Measurements from ENCODE around the gene CKLF.
"Not testable (repeated sequence)": the region's sequence is repeated elsewhere in the genome, so short reads cannot be mapped to it uniquely, and the experiment has no call there.

Gene CKLF

DNA sequence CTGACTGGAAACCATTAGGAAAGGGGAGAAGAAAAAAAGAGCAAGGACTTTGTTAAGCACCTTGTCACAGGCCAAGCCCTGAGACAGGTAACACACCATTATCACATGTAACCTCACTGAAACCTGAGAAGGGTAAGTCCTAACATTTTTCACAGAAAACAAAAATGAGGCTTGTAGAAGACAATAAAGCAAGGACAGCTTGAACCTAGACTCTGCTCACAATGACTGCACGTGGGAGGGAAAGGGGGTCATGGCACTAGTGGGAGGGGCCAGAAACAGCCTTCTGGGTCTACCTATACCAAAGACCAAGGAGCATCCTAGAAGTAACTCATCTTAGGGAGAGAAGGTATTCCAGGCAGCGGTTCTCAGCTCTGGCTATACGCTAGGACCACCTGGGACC is 10.0 kb upstream of the CKLF start:
- ATAC-seq (no peak), DNase-seq (no peak)

DNA sequence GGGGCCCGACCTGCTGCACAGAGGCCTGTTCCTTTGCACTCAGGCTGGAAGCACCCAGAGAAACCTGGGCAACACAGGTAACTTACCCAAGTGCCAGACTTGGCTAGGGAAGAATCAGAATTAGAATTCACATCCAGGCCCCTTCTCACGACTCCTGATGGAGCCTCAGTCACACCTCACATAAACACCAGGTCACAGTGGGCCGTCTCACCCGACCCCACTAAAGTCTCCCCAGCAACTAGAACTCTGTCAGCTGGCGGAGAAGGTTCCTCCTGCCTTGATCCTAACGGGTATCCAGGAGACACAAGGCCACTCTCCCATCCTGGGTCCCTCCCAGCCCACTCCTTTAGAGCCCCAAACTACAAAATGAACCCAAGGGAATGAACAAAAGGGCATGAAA is 8.8 kb upstream of the CKLF start:
- ATAC-seq (no peak), DNase-seq (no peak)

DNA sequence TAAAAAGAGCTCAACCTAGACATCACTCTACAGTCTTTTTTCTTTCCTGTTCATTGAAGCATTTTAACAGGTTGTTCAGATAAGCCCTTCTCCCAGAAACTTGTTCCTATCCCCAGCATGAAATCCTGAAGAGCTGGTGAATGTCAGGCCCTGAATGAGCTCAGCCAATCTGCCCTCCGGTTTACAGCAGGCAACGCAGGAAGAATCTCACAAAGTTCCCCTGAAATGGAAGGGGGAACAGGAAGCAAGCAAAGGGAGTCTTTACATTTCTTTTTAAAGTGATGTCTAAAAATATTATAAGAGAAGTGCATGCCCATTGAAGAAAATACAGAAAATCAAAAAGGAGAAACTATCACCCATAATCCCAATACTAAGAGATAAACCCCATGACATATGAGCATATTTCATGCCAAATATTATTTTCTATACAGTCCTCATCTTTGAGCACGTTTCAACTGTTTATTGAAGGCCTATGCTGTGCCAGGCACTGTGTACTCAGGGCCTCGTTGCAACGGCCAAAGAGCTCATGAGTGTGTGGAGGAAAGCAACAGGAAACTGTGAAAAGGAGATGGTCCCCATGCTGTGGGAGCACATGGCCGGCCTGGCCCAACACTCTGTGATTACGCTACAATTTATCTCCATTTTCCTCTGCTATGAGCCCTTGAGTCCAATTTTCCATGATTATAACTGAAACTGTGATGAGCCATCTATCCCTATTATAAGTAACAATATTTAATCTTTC is 8.2 kb upstream of the CKLF start:
- DNase-seq (no peak), ATAC-seq (no peak)

DNA sequence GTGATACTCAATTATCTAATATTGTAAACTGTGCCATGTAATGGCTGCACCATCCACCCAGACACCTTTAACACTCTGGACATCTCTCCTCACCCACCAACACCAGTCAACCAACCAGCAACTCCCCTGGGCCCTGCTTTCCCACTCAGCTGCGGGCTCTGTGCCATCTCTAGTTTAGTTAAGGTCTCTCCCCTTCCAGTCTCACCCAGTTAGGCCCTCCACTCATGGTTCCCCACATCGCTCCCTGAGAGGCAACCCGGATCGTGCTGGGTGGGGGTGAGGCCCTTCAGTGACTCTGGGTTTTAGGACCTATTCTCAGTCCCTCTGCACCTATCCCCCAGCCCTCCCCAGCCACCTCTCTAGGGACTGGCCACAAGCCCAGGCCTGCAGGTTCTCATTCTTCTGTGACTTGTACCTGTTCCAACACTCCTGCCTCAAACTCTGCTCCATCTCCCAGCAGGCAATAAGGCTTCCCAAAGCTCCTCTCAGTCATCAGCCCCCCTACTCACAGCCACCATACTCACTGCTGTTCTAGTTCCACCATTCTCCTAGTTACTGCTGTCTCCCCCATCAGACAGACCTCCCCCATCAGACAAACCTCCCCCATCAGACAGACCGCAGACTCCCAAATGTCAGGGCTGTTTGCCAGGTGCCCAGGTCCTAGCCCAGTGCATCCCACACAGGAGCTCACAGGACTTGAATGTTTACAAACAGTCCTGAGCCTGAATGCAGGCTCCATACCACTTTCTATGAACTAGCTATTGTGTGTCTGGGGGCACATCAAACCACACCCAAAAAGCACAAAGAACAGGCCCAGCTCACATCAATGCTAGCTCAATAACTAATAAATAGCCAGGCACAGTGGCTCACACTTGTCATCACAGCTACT is 5.0 kb upstream of the CKLF start:
- DNase-seq = no peak
- no peak for ATAC-seq

DNA sequence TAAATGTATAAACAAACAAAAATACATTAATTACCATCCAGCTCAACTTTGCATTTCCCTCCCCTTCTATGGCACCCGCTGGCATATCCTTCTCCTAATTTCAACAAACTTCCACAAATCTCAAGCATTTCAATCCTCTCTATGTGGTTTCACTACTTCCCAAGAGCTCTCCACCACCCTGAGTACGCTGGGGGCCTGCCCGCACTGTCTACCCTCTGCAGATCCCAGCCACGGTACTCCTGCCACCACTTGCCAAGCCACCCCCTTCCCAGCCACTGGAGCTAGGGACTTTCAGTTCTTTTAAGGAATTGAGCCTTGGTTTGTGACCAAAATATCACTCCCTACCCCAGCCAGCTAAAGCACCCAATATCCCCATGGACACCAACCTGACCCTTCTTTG is 4.3 kb upstream of the CKLF start:
- ATAC-seq = no peak
- DNase-seq = no peak

DNA sequence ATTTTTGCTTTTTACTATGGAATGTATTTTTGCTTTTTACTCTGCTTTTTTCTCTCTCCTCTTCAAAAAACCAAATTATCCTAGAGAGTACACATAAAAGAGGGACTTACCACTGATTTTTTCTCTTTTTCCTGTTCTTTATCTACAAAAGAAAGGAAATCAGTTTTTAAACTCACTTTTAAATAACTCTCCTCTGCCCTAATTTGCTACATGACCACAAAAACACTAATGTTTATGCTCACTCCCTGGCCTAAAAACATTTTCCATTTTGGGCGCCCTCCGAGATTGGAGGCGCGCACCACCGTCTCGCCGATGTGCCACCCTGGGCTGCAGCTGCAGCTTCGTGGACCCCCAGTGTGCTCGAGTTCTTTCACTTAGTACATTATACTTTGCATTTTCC is 3.5 kb upstream of the CKLF start:
- ATAC-seq (no peak), DNase-seq (no peak)

DNA sequence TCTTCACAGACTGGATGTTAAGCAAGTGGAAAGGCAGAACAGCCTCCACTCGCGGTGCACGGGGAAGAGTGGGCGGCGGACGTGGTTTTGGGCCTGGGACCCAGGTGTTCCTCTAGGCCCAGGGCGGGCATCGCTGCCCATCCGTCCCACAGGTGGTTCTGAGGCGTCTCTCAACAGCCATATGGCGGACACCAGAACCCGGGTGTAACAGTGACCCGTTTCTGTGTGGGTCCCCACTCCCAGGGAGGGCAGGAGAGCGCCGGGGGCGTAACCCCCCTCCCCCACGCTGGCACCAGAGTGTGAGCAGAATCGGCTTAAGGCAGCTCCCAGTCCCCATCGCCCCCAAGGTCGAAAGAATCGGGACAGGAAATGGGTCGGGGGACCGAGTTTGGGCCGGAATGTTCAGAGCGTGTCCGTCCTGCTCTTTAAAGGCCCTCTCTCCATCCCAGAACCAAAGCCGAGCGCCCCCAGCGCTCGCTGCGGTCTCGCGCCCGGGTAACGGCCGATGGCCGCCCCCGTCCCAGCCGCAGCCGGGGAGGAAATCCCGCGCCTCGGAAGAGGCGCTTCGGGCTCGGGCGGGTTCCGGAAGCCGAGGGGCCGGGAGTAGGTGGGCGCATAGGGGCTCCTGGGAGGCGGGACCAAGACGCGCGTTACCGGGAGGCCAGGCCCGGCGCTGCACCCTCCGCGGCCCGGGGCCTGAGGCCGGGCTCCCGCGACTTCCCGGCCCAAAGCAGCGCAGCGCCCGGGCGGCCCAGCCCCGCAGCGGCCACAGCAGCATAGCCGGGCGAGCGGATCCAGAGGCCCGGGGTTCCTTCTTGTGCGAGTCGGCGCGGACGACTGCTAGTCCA is 2.9 kb upstream of the CKLF start, which contains the start of gene TK2:
TSS of gene TK2 (minus strand) at position 839 of the 848 bp plus-strand sequence. CDS start at position 778, 61 bp downstream.
- DNase-seq (peak; percentile 84), ATAC-seq (peak; percentile 67)

DNA sequence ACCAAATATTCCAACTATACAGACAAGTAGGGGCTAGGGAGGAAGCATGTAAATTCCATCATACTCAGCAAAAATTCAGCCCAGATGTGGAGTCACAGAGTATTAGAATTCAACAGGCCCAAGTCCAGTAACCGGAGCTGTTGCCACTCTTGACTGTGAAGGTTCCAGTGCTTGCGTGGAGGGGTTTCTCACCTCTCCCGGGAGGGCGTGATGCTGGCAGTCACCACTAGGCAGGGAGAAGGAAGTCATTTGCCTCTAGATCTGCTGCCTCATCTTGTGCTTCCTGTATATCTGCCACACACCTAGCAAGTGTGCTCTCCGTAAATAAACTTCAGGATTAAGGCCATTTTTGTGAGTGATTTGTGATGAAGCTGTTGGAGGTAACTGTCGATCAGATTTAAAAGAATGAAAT is 1.0 kb upstream of the CKLF start:
- peak; percentile 67 for DNase-seq
- peak; percentile 25 for ATAC-seq

DNA sequence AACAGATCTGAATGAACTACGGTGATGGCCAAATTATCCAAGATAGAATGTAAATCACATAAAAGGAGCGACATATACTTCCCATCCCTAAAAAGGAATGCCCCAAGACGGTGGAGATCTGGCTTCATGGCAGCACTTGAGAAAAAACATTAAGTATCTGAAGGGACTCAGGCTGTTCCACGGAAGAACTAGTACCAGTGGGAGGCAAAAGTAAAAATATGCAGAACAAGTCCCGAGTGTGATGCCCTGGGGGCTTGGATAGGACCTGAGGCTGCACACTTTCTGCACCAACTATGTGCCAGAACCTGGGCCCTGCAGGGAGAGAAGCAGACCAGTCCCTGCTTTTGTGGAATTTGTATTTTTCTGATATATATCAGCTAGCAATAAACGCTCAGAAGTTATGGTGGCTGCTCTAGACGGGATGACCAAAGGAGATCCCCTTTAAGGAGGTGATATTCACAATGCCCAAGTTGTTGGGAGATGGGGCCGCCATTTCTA is 539 bp upstream of the CKLF start:
- DNase-seq = no peak
- no peak for ATAC-seq

DNA sequence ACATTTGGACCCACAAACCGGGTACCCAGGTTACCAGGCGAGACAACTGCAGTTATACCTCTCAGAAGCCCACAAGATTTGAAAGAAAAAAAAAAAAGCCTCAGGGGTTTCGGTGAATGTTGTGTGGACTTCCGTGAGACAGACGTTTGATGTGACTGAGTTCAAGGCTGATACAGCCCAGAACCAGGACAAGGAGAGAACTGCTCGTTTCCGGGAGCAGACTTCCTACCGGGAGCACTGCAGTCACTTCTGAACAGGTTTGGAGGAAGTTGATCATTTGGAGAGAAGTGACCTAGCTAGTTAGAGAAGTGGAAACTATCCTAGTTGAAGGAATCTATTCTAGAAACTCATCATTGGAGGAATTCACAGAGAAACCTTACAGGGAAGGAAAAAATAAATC is 847 bp downstream of the CKLF start:
- ATAC-seq (no peak), DNase-seq (no peak)

DNA sequence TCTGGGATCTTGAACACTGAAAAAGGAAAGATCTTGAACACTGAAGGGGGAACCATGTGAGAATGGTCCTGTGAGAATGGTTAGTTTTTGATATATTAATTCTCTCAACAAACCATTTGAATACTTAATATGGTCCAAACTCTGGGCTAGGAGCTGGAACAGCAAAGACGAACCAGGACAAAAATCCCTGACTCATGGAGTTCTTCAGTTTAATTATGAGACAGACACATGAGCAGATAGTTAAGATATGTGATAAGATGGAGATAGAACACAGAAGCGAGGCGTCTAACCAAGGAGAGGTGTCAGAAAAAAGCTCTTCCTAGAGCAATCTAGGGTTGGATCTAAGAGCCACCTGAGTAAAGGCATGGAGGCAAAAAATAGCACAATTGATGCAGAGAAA is 1.6 kb downstream of the CKLF start:
- ATAC-seq = no peak
- DNase-seq = no peak

DNA sequence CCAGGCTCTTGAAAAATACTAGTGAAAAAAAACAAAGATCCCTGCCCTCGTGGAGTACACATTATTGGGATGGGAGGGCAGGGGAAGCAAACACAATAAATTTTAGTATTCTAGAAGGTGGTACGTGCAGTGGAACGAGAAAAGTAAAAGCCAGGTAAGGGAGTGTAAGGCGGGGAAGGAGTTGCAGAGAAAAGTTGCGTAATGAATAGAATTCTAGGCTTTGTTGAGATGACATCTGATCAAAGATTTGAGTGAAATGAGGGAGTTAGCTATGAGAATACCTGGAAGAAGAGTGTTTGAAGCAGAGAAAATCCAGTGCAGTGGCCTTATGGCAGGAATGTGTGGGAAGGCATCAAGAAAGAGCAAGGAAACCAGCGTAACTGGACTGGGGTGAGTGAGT is 2.1 kb downstream of the CKLF start:
- DNase-seq = no peak
- ATAC-seq = no peak

DNA sequence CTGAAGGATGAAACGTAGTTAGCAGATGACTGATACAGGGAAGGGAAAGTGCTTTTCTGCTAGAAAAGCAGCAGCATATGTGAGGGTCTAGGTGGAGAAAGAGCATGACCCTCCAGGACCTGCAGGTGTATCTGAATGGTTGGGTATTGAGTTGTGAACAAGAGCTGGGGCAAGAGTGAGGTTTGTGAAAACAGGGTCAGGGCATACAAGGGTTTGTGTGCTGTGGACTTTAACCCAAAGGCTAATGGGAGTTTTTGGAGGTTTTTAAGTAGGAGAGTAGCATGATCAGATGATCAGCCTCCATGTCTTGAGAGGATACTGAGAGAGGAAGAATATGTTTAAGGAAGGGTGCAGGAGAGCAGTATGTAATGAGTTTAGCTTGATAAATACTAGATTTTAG is 7.7 kb downstream of the CKLF start:
- DNase-seq (no peak), ATAC-seq (no peak)

DNA sequence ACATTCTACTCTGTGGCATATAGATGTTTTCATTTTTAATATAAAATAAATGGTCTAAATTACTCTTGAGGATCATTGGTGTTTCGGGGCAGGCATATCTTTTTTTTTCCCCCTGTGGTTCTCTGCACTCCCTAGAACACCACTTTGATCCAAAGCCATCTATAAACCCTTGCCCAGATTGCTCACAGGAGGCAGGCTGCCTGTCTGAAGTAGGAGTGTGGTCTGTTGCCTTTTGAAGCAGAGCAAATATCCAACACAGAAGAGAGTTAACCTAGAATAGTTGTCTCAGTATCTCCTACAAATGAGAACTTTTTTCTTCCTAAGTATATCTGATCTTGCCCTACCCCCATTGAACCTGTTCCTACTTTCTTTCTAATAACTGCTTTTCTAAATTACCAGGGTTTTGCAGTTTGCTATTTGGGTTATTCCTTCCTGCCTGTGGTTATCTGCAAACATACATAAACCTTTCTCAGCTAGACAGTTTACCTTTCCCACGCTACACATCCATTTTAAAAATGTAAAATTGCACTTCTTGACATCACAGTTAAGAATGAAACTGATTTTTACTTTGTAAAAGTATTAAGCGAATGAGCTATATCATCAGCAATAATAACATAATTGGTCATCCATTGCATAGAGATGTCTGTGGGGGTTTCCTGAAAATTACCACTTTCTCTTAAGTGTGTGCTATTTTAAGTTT is 9.2 kb downstream of the CKLF start:
- DNase-seq (no peak), ATAC-seq (no peak)

DNA sequence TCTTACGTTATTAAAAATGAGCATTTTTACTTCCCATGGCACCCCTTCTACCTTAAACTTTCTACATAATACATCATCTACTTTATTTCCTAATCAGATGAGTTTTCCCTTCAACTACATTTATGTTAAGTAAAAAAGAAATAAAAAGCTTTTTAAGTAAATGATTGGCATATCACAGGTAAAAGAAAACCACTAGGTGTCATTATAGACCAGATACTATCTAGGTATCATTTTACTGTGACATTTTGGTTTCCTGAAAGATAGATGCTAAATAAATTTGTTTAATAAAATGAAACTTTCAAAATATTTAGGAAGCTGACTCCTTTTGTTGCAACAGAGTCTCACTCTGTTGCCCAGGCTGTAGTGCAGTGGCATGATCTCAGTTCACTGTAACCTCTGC is 10.0 kb downstream of the CKLF start:
- no peak for DNase-seq
- no peak for ATAC-seq

DNA sequence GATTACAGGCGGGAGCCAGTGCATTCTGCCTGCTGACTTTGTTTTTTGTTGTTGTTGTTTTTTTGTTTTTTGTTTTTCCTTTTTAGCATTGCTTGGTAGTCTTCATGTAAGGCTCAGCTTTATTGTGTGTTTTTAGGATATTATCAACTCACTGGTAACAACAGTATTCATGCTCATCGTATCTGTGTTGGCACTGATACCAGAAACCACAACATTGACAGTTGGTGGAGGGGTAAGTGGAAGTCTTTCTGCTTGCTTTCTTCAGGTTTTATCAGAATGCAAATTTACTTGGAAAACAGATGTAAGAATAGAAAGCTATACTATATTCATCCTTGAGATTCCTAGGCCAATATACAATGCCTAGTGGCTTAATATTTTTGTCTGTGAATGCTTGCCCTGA is 10.6 kb downstream of the CKLF start:
- DNase-seq (no peak), ATAC-seq (no peak)

DNA sequence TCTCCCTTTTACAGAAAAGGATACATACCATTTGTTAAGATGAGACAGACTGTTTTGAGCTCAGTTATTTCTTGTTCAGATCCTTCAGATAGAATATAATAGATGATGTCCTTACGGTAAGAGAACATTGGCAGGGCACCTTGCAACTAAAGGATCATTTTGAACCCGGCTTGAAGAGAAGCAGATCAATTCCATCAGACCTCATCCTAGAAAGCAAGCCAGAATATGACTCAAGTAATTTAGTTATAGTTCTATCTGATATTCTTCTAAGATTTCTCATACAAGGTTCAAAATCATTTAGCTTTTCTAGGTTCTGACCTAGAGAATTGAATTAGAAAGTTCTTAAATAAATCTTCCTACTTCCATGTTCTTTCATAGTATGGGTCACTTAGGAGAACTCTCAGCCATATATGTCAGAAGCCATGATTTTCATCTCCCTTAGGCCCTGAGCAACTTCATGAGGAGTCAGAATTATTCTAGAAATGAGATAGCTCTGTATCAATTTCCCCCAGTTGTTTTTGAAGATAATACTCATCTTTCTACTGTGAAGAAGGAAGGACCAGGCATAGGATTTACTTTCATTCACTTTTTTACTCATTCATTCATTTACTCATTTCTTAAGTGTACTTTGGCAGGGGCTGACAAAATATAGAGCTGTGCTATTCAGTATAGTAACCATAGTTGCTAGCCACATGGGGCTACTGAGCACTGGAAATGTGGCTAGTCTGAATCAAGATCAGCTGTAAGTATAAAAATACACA is 11.4 kb downstream of the CKLF start:
- peak; percentile 78 for ATAC-seq

DNA sequence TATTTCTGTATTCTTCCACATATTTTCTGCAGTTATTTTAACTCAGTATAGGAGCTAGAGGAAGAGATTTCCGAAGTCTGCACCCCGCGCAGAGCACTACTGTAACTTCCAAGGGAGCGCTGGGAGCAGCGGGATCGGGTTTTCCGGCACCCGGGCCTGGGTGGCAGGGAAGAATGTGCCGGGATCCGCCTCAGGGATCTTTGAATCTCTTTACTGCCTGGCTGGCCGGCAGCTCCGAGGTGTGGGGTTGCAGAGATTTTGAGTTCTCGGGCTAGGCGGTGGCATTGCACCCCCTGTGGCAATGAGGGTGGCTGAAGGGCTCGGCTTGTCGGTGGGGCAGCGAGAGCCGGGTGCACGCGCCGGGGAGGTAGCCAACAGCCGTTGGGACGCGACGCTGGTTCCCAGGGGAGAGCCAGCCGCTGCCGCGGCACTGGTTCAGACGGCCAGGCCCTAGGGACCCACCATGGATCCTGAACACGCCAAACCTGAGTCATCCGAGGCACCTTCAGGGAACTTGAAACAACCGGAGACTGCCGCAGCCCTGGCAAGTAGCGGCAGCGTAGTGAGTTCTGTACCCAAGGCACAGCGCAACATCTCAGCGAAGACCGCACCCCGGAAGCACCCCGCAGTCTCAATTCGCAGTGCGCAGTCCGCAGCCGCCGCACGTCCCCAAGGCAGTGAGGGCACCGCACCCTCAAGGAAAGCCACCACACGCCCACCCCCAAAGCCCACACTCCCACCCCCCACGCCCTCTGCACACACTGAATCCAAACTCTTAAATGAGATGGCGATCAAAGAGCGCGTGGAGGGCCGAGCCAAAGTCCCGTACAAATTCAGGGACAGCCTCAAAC is 13.9 kb downstream of the CKLF start, which contains the start of gene CMTM1:
TSS of gene CMTM1 (plus strand) at position 389 of the 851 bp plus-strand sequence. CDS start at position 464, 75 bp downstream.
- DNase-seq (no peak), ATAC-seq (no peak)

More for the DNA sequence above, 11.4 kb downstream of the CKLF start:
- no peak for DNase-seq

DNA sequence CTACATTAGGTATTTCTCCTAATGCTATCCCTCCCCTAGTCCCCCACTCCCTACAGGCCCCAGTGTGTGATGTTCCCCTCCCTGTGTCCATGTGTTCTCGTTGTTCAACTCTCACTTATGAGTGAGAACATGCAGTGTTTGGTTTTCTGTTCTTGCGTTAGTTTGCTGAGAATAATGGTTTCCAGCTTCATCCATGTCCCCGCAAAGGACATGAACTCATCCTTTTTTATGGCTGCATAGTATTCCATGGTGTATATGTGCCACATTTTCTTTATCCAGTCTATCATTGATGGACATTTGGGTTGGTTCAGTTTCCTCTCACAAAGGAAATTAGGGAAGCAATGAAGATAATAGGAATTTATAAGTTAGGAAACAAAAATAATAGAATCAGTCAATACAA is 14.9 kb downstream of the CKLF start:
- not testable (repeated sequence) for DNase-seq, ATAC-seq

DNA sequence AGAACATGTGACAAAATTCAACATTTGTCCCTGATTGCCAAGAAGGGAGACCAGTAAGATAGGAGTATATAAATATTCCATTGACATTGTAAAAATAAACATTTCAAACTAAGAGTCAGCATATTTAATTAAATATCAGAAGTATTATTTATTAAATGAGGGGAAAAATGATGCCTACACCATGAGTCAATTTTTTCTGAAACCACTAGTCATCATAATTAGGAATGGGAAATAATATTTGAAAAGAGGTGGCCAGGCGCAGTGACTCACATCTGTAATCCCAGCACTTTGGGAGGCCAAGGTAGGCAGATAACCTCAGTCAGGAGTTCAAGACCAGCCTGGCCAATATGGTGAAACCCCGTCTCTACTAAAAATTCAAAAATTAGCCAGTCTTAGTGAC is 16.0 kb downstream of the CKLF start:
- ATAC-seq (no peak), DNase-seq (no peak)
